NCI-H1417 treated with DMSO at 0.1 percent for 48 hours (cell line): Measurements from ENCODE around the gene CLCN4.
A peak's percentile ranks its signal among the peaks of the same experiment; 100 is the strongest.

Experiments
- DNase-seq: peaks from one replicate; lab custom pipeline; 2025; lab: John Stamatoyannopoulos, UW

CLCN4 gene

GRCh38 chrX:10197279-10198210 is 40.8 kb downstream of the CLCN4 start:
- peak; percentile 5 for DNase-seq

- no peak for DNase-seq
Observed at GRCh38 chrX:10198254-10198653, 41.5 kb downstream of the CLCN4 start.

- no peak for DNase-seq
Observed at GRCh38 chrX:10199212-10199611, 42.4 kb downstream of the CLCN4 start.

- no peak for DNase-seq
Observed at GRCh38 chrX:10203617-10204016, 46.8 kb downstream of the CLCN4 start.

GRCh38 chrX:10206317-10206716 is 49.5 kb downstream of the CLCN4 start:
- DNase-seq: no peak

GRCh38 chrX:10208281-10208856 is 51.6 kb downstream of the CLCN4 start:
- no peak for DNase-seq

- no peak for DNase-seq
Observed at GRCh38 chrX:10208953-10209352, 52.2 kb downstream of the CLCN4 start.

GRCh38 chrX:10212395-10212794 is 55.6 kb downstream of the CLCN4 start:
- no peak for DNase-seq

GRCh38 chrX:10213716-10214115 is 56.9 kb downstream of the CLCN4 start:
- no peak for DNase-seq

GRCh38 chrX:10216208-10216607 is 59.4 kb downstream of the CLCN4 start:
- DNase-seq: no peak

GRCh38 chrX:10217198-10217597 is 60.4 kb downstream of the CLCN4 start:
- DNase-seq: no peak

GRCh38 chrX:10221651-10222050 is 64.9 kb downstream of the CLCN4 start:
- no peak for DNase-seq

GRCh38 chrX:10223276-10223675 is 66.5 kb downstream of the CLCN4 start:
- DNase-seq: no peak

GRCh38 chrX:10223781-10224180 is 67.0 kb downstream of the CLCN4 start:
- DNase-seq: no peak

- DNase-seq: no peak
Observed at GRCh38 chrX:10230222-10230621, 73.4 kb downstream of the CLCN4 start.

- DNase-seq: no peak
Observed at GRCh38 chrX:10231461-10231860, 74.7 kb downstream of the CLCN4 start.

GRCh38 chrX:10233173-10233572 is 76.4 kb downstream of the CLCN4 start:
- no peak for DNase-seq

GRCh38 chrX:10233696-10234095 is 76.9 kb downstream of the CLCN4 start:
- no peak for DNase-seq

GRCh38 chrX:10235851-10236250 is 79.1 kb downstream of the CLCN4 start:
- DNase-seq: no peak

GRCh38 chrX:10237241-10237640 is 80.5 kb downstream of the CLCN4 start:
- no peak for DNase-seq

- no peak for DNase-seq
Observed at GRCh38 chrX:10239611-10240064, 82.9 kb downstream of the CLCN4 start.

GRCh38 chrX:10240918-10241317 is 84.1 kb downstream of the CLCN4 start:
- no peak for DNase-seq

GRCh38 chrX:10242026-10242425 is 85.3 kb downstream of the CLCN4 start:
- DNase-seq: no peak
